T1000 (cell line): ENCODE measurements around the gene NOC4L.

ENCODE experiments used
- DNase-seq: peaks from one replicate; lab custom pipeline; 2025; ENCODE audit warnings: mixed read lengths; lab: John Stamatoyannopoulos, UW

Gene NOC4L

GRCh38 chr12:132197581-132198354 is 53.5 kb downstream of the NOC4L start:
- DNase-seq = no peak

DNA sequence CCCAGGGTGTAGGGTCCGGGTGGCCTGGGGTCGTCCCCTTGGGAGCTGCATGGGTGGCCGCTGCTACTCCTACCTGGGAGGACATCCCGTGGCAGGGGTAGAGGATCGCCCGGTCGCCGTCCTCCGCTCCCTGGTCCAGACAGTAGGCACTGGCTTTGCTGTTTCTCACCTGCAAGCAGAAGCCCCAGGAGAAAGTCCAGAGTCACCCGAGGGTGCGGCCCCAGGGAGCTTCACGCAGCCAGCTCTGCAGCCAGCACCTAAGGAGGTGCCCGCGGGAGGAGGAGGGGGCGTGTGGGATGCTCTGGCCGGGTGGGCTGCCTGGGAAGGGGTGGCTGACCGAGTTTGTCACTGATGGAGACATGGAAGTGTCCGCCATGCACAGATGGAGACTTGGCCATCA is 54.8 kb downstream of the NOC4L start:
- DNase-seq = no peak

- no peak for DNase-seq
Measured at GRCh38 chr12:132199526-132200319, 55.5 kb downstream of the NOC4L start.

DNA sequence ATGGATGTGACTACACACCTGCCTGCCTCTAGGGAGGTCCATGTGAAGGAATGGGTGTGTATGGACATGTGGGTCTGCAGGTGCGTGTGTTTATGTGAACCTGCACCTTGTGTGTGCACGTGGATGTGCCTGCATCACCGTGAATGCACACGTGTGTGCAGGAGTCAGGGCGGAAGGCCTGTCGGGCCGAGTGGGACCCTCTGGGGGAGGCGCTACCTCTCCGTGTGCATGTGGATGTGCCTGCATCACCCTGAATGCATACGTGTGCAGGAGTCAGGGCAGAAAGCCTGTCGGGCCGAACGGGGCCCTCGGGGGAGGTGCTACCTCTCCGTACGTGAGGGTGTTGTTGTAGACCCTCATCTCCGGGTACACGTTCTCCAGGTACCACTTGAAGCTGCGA is 56.5 kb downstream of the NOC4L start:
- DNase-seq = no peak

DNA sequence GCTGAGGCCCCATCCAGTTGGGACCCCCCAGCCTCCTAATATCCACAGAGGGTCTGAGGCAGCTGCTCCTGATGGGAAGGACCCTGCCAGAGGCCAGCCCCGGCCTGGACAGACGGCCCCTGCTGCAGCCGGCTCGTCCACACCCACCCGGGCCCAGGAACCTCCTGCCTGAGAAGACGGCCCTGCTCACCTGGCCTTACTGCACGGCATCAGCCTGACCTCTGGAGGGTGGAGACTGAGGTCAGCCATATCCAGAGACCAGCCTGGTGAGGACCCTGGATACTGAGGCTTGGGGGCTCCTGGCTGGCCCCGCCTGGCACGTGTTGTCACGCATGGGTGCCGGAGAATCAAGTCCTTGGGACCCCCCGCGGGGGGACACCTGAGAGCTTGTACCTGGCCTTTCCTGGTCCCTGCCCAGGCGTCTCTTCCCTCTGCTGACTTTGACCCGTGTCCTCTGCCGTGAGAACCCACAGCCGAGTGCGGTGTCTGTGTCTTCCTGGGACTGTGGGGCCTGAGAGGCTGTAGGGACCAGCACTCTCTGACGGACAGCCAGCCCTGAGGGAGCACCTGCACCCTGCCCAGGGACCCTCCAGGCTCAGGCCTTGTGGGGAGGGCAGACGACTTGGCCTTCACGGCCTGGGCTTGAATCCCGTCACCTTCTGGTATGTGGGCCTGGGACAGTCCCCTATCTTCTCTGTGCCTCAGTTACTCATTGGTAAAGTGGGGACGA is 57.3 kb downstream of the NOC4L start:
- no peak for DNase-seq
